ENCODE results near the gene C17orf78.
A peak's percentile ranks its signal among the peaks of the same experiment; 100 is the strongest.
"Not testable (repeated sequence)": the region's sequence is repeated elsewhere in the genome, so short reads cannot be mapped to it uniquely, and the experiment has no call there.

C17orf78 gene

GRCh38 chr17:37438141-37438540 is 62.4 kb downstream of the C17orf78 start:
- TF ChIP-seq CTCF (IDR thresholded peaks at IDR 0.05; ENCODE audit: low read depth, low read length), result no peak
- DNase-seq (ENCODE audit: low read depth in 2 of 2), result no peak
- H3K4me3 ChIP-seq (replicated peaks in 1 of 2; ENCODE audit: low read depth in 2 of 2, low read length in 2 of 2), result no peak overlapping the region

- no peak for TF ChIP-seq CTCF (IDR thresholded peaks at IDR 0.05; ENCODE audit: low read depth, low read length)
- no peak overlapping the region for H3K4me3 ChIP-seq (replicated peaks in 1 of 2; ENCODE audit: low read depth in 2 of 2, low read length in 2 of 2)
- no peak for DNase-seq (ENCODE audit: low read depth in 2 of 2)
Measured at GRCh38 chr17:37440424-37440823, 64.6 kb downstream of the C17orf78 start.

GRCh38 chr17:37441369-37442014 is 65.7 kb downstream of the C17orf78 start:
- not testable (repeated sequence) for H3K4me3 ChIP-seq (replicated peaks in 1 of 2; ENCODE audit: low read depth in 2 of 2, low read length in 2 of 2)
- DNase-seq (ENCODE audit: low read depth in 2 of 2), result peak in 1 of 2 donors; percentile 34
